Lower leg skin (tissue), 3 donors: ENCODE measurements around the gene MAN2A1.

Experiments used
- CTCF ChIP-seq, 3 donors: fragments of 450-650 bp; IDR thresholded peaks; one replicate each; pipeline ENCODE4 v1.5.1; 2016; ENCODE audit warnings: antibody characterized with exemption in 3 of 3, mild to moderate bottlenecking in 3 of 3, moderate library complexity in 2 of 3
- POLR2A ChIP-seq, 2 donors: fragments of 450-650 bp; IDR thresholded peaks; one replicate each; pipeline ENCODE4 v1.6.1; 2016 to 2017; ENCODE audit warnings: antibody characterized with exemption in 2 of 2, mild to moderate bottlenecking in 1 of 2, moderate library complexity in 1 of 2

DNA sequence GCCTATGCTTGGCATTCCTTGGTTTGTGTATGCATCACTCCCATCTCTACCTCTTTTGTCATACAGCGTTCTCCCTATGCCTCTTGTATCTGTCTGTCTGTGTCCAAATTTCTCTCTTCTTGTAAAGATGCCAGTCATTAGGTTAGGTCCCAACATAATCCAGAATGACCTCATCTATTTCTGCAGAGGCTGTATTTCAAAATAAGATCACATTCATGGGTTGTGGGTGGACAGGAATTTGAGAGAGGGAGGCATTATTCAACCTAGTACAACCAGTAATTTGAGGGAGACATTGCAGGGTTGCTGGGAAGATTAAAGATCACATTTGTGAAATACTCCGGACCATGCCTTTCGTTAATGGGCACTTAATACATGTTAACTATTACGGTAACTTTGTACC lies 155.0 kb downstream of the MAN2A1 start:
- no peak for TF ChIP-seq CTCF (IDR thresholded peaks at IDR 0.05)
- no peak for TF ChIP-seq POLR2A (IDR thresholded peaks at IDR 0.05)
